Measurements from ENCODE around the gene CBFA2T2. TPM values are rescaled to one million over a fixed set of nuclear protein-coding genes. Genes with fewer than 3 reads are reported as not detected.
A peak's percentile ranks its signal among the peaks of the same experiment; 100 is the strongest.
"Not testable (repeated sequence)": the region's sequence is repeated elsewhere in the genome, so short reads cannot be mapped to it uniquely, and the experiment has no call there.

The CBFA2T2 gene
- total RNA-seq, 1 experiment from 2014 or later: 13.1 TPM

GRCh38 chr20:33463332-33464101, 26.4 kb upstream of the CBFA2T2 start:
- BruUV-seq (replicated peaks): no TSS peak
- Histone ChIP-seq H3K4me1 (ENCODE audit: insufficient read depth, low read length, poor library complexity, severe bottlenecking) (peaks cover 3% of the 10 kb centered on the region), H3K27me3 (replicated peaks; ENCODE audit: insufficient read depth, low read depth, low read length, poor library complexity) (no peaks in the 10 kb centered on the region), H3K27ac (ENCODE audit: low read depth, low read length, poor library complexity, severe bottlenecking) (no peak overlapping the region), H3K9me3 (ENCODE audit: low read depth, low read length, poor library complexity, severe bottlenecking) (no peaks in the 10 kb centered on the region), H3K4me3 (ENCODE audit: low read depth, low read length, poor library complexity, severe bottlenecking) (no peak overlapping the region), H3K36me3 (ENCODE audit: insufficient read depth, low read length, poor library complexity, severe bottlenecking) (no peaks in the 10 kb centered on the region)
- CTCF ChIA-PET: interaction anchor here (0.6 kb wide), 1 partner anchor 8 kb away, joined by 5 read pairs; no protein-coding TSS in a partner anchor
- TF ChIP-seq CTCF (conservative IDR thresholded peaks at IDR 0.05; ENCODE audit: low read depth, low read length) (no peak), EZH2 (IDR thresholded peaks at IDR 0.05; ENCODE audit: borderline replicate concordance, low read depth, low read length, poor library complexity, severe bottlenecking) (no peak)
- intact Hi-C loops (cut with micrococcal nuclease; ENCODE audit: unreplicated experiment): no loop called here
- POLR2A ChIA-PET (ENCODE audit: low non-redundant PET): interaction anchor here (0.6 kb wide), 1 partner anchor 198 kb away, joined by 14 read pairs; no protein-coding TSS in a partner anchor
- no peak for DNase-seq (ENCODE audit: low spot score)

- POLR2A ChIA-PET (ENCODE audit: low non-redundant PET); BruUV-seq (replicated peaks); CTCF ChIA-PET; intact Hi-C loops (cut with micrococcal nuclease; ENCODE audit: unreplicated experiment); H3K9me3 ChIP-seq (ENCODE audit: low read depth, low read length, poor library complexity, severe bottlenecking); H3K36me3 ChIP-seq (ENCODE audit: insufficient read depth, low read length, poor library complexity, severe bottlenecking); H3K4me3 ChIP-seq (ENCODE audit: low read depth, low read length, poor library complexity, severe bottlenecking); H3K4me1 ChIP-seq (ENCODE audit: insufficient read depth, low read length, poor library complexity, severe bottlenecking); H3K27ac ChIP-seq (ENCODE audit: low read depth, low read length, poor library complexity, severe bottlenecking); H3K27me3 ChIP-seq (replicated peaks; ENCODE audit: insufficient read depth, low read depth, low read length, poor library complexity): not testable (repeated sequence)
- DNase-seq (ENCODE audit: low spot score): peak; percentile 45
Observed at GRCh38 chr20:33464759-33465158, 25.1 kb upstream of the CBFA2T2 start.

- Histone ChIP-seq H3K4me3 (ENCODE audit: low read depth, low read length, poor library complexity, severe bottlenecking) (no peak overlapping the region), H3K27ac (ENCODE audit: low read depth, low read length, poor library complexity, severe bottlenecking) (no peak overlapping the region), H3K9me3 (ENCODE audit: low read depth, low read length, poor library complexity, severe bottlenecking) (no peaks in the 10 kb centered on the region), H3K4me1 (ENCODE audit: insufficient read depth, low read length, poor library complexity, severe bottlenecking) (peaks cover 3% of the 10 kb centered on the region), H3K36me3 (ENCODE audit: insufficient read depth, low read length, poor library complexity, severe bottlenecking) (no peaks in the 10 kb centered on the region), H3K27me3 (replicated peaks; ENCODE audit: insufficient read depth, low read depth, low read length, poor library complexity) (no peaks in the 10 kb centered on the region)
- BruUV-seq (replicated peaks): no TSS peak
- TF ChIP-seq CTCF (conservative IDR thresholded peaks at IDR 0.05; ENCODE audit: low read depth, low read length): no peak
- TF ChIP-seq EZH2 (IDR thresholded peaks at IDR 0.05; ENCODE audit: borderline replicate concordance, low read depth, low read length, poor library complexity, severe bottlenecking): no peak
- intact Hi-C loops (cut with micrococcal nuclease; ENCODE audit: unreplicated experiment): no loop called here
- POLR2A ChIA-PET (ENCODE audit: low non-redundant PET): no interaction called here
- CTCF ChIA-PET: no interaction called here
- peak; percentile 46 for DNase-seq (ENCODE audit: low spot score)
Observed at GRCh38 chr20:33465481-33466302, 24.2 kb upstream of the CBFA2T2 start.

Data from A673 (cell line).